Adrenal gland (tissue), 5 donors: ENCODE measurements around the gene CDH11.

Experiments
- CTCF ChIP-seq, 6 experiments: fragments of 450-650 bp in 4 of 6; fragments of 200-600 bp in 2 of 6; sonication (generic) in 1 of 6; IDR thresholded peaks; 1 replicate in 5 of 6; 2 replicates in 1 of 6; pipeline versions ENCODE4 v1.5.1 to v1.8.0; 2016 to 2021; ENCODE audit warnings: antibody characterized with exemption in 6 of 6, mild to moderate bottlenecking in 2 of 6, moderate library complexity in 1 of 6
- POLR2A ChIP-seq, 2 donors: fragments of 450-650 bp; IDR thresholded peaks; one replicate each; pipeline ENCODE4 v1.6.1; 2017; ENCODE audit warnings: antibody characterized with exemption in 2 of 2, mild to moderate bottlenecking in 2 of 2, moderate library complexity in 1 of 2
- donor health status: DM: no; HTN: no; CAD: no.

GRCh38 chr16:64900019-64900418, 221.8 kb downstream of the CDH11 start:
- TF ChIP-seq CTCF (IDR thresholded peaks at IDR 0.05): no peak
- TF ChIP-seq POLR2A (IDR thresholded peaks at IDR 0.05): no peak
